NB4 (cell line): ENCODE results near the gene DIAPH3.

Source experiments
- DNase-seq: peaks from one replicate; pipeline ENCODE4 v3.0.0; 2010; ENCODE audit warnings: low read depth
- H3K4me3 ChIP-seq: one replicate; pipeline ENCODE4 v1.5.1; 2011; ENCODE audit warnings: mild to moderate bottlenecking, low read depth, low read length, moderate library complexity
- CTCF ChIP-seq: IDR thresholded peaks from one replicate; pipeline ENCODE4 v1.5.1; 2012; ENCODE audit warnings: low read depth, low read length
- MAX ChIP-seq: IDR thresholded peaks from 2 replicates; pipeline ENCODE4 v1.6.1; 2011; ENCODE audit warnings: low read depth, low read length
- MYC ChIP-seq: IDR thresholded peaks from 2 replicates; pipeline ENCODE4 v1.6.1; 2011; ENCODE audit warnings: low read depth, low read length
- POLR2A ChIP-seq: IDR thresholded peaks from 2 replicates; pipeline ENCODE4 v1.6.1; 2011; ENCODE audit warnings: mild to moderate bottlenecking; ENCODE audit not compliant: insufficient read length; ENCODE audit errors: extremely low read depth

Gene DIAPH3

GRCh38 chr13:59665184-59665583 is 498.5 kb downstream of the DIAPH3 start:
- H3K4me3 ChIP-seq, result no peak overlapping the region
- DNase-seq, result no peak
- no peak for TF ChIP-seq MYC
- TF ChIP-seq POLR2A, result no peak
- TF ChIP-seq MAX, result no peak
- no peak for TF ChIP-seq CTCF

GRCh38 chr13:59664586-59664985 is 499.1 kb downstream of the DIAPH3 start:
- no peak overlapping the region for H3K4me3 ChIP-seq
- TF ChIP-seq MAX (no peak), POLR2A (no peak)
- DNase-seq, result no peak

GRCh38 chr13:59663707-59664106 is 500.0 kb downstream of the DIAPH3 start:
- no peak overlapping the region for H3K4me3 ChIP-seq
- no peak for DNase-seq
- TF ChIP-seq POLR2A (no peak), CTCF (no peak), MYC (no peak), MAX (no peak)

- TF ChIP-seq MYC (no peak), POLR2A (no peak), CTCF (no peak), MAX (no peak)
- no peak overlapping the region for H3K4me3 ChIP-seq
- DNase-seq, result no peak
Measured at GRCh38 chr13:59660582-59660981, 503.1 kb downstream of the DIAPH3 start.

GRCh38 chr13:59659981-59660380 is 503.7 kb downstream of the DIAPH3 start:
- H3K4me3 ChIP-seq, result no peak overlapping the region
- no peak for DNase-seq
- TF ChIP-seq POLR2A, result no peak
- no peak for TF ChIP-seq MYC
- TF ChIP-seq CTCF, result no peak
- no peak for TF ChIP-seq MAX

- DNase-seq, result no peak
- no peak overlapping the region for H3K4me3 ChIP-seq
- TF ChIP-seq MAX (no peak), POLR2A (no peak), CTCF (no peak), MYC (no peak)
Measured at GRCh38 chr13:59658738-59659330, 504.9 kb downstream of the DIAPH3 start.
